GM12874 (cell line): ENCODE results near the gene MAML3.

Experiments
- CTCF ChIP-seq: IDR thresholded peaks from 2 replicates; pipeline ENCODE4 v1.5.1; 2011; ENCODE audit warnings: low read depth, mild to moderate bottlenecking, control low read depth, low read length, moderate library complexity; ENCODE audit not compliant: insufficient read depth

The MAML3 gene

GRCh38 chr4:139774759-139775487 lies 379.1 kb downstream of the MAML3 start:
- no peak for TF ChIP-seq CTCF

- TF ChIP-seq CTCF = no peak
Observed at GRCh38 chr4:139773560-139774318, 380.2 kb downstream of the MAML3 start.

- no peak for TF ChIP-seq CTCF
Observed at GRCh38 chr4:139770361-139770760, 383.6 kb downstream of the MAML3 start.

GRCh38 chr4:139769364-139769763 lies 384.6 kb downstream of the MAML3 start:
- TF ChIP-seq CTCF = no peak

GRCh38 chr4:139768896-139769295 lies 385.1 kb downstream of the MAML3 start:
- TF ChIP-seq CTCF = no peak

GRCh38 chr4:139768366-139768765 lies 385.6 kb downstream of the MAML3 start:
- TF ChIP-seq CTCF = no peak

GRCh38 chr4:139767585-139767984 lies 386.4 kb downstream of the MAML3 start:
- no peak for TF ChIP-seq CTCF
